Lung (tissue), 12 donors: ENCODE data around the gene HACD3. TPM values are rescaled to one million over a fixed set of nuclear protein-coding genes. Genes with fewer than 3 reads are reported as not detected.
"Not testable (repeated sequence)": the region's sequence is repeated elsewhere in the genome, so short reads cannot be mapped to it uniquely, and the experiment has no call there.

Experiments used
- ATAC-seq: fragments of 200-7000 bp; cut with Tn5 transposase; one replicate; pipeline ENCODE4 v1.9.1; 2020; ENCODE audit warnings: moderate number of reproducible peaks; ENCODE audit not compliant: insufficient read depth, low FRiP score
- DNase-seq, 3 donors: peaks; one replicate each; pipeline ENCODE4 v3.0.0-alpha.2; 2013 to 2017
- H3K27ac ChIP-seq, 2 donors: one replicate each; pipeline ENCODE4 v1.5.1; 2013; ENCODE audit warnings: mild to moderate bottlenecking in 2 of 2, moderate library complexity in 2 of 2, control low read depth in 1 of 2, inconsistent platforms in 1 of 2, low read depth in 1 of 2, low read length in 1 of 2
- H3K27me3 ChIP-seq, 3 donors: one replicate each; pipeline ENCODE4 v1.5.1; 2013; ENCODE audit warnings: low read length in 2 of 3; ENCODE audit not compliant: control insufficient read depth in 3 of 3, insufficient read depth in 3 of 3
- H3K36me3 ChIP-seq, 4 donors: one replicate each; pipeline ENCODE4 v1.5.1; 2013; ENCODE audit warnings: low read length in 4 of 4, mild to moderate bottlenecking in 1 of 4, moderate library complexity in 1 of 4; ENCODE audit not compliant: control insufficient read depth in 4 of 4, insufficient read depth in 4 of 4
- H3K4me1 ChIP-seq, 5 donors: one replicate each; pipeline ENCODE4 v1.5.1; 2013; ENCODE audit warnings: low read length in 5 of 5, mild to moderate bottlenecking in 2 of 5, moderate library complexity in 1 of 5; ENCODE audit not compliant: control insufficient read depth in 5 of 5, insufficient read depth in 5 of 5
- H3K4me3 ChIP-seq: one replicate; pipeline ENCODE4 v1.5.1; 2013; ENCODE audit warnings: mild to moderate bottlenecking, control low read depth, moderate library complexity
- H3K9ac ChIP-seq, 2 donors: one replicate each; pipeline ENCODE4 v1.5.1; 2013; ENCODE audit warnings: low read length in 2 of 2, control low read depth in 1 of 2; ENCODE audit not compliant: insufficient read depth in 1 of 2
- H3K9me3 ChIP-seq, 4 donors: one replicate each; pipeline ENCODE4 v1.5.1; 2013; ENCODE audit warnings: low read length in 3 of 4, mild to moderate bottlenecking in 1 of 4, moderate library complexity in 1 of 4; ENCODE audit not compliant: control insufficient read depth in 4 of 4, insufficient read depth in 3 of 4
- CTCF ChIP-seq: IDR thresholded peaks from 2 replicates; pipeline ENCODE4 v1.5.1; 2012; ENCODE audit warnings: mild to moderate bottlenecking; ENCODE audit errors: control extremely low read depth, extremely low read depth
- WGBS, 2 donors: extraction: QIAGEN DNeasy Blood & Tissue Kit; methylation state at CpG; one replicate each; pipeline ENCODE4 v1.1.7; 2013; 5-methylcytosine and 5-hydroxymethylcytosine counted together
- polyA plus RNA-seq, 2 donors: library from polyadenylated mRNA; stranded (reverse); fragments of 200-250 nt; gene quantifications; one replicate each; pipeline ENCODE4 v1.2.1, GENCODE V29; 2013
- total RNA-seq, 2 donors: library from RNA; depleted of rRNA in 1 of 2; stranded (reverse); fragments of >200 nt in 1 of 2; gene quantifications; one replicate each; pipeline ENCODE4 v1.2.1, GENCODE V29; 2014 to 2021
- donor health status: control.
- donor health status: control.
- donor health status: Bipolar disorder and iron deficiency.
- donor health status: healthy.
- donor health status: DM: yes; HTN: yes; CAD: no.

HACD3 gene
- total and polyA plus RNA-seq, 4 donors, result 14.0 to 77.9 (median 31.0) TPM

GRCh38 chr15:65550681-65551098 lies 20.4 kb downstream of the HACD3 start:
- H3K27ac ChIP-seq, result no peak overlapping the region
- no peak for TF ChIP-seq CTCF
- ATAC-seq (no peak), DNase-seq (peak in 1 of 3 donors; percentile 13)
- WGBS, 2 donors, result 53% methylated on average over 3 of the region's 3 CpGs
- no peak overlapping the region for H3K4me3 ChIP-seq
- no peak overlapping the region for H3K9ac ChIP-seq
- no peaks in the 10 kb centered on the region for H3K9me3 ChIP-seq
- no peaks in the 10 kb centered on the region for H3K27me3 ChIP-seq
- H3K36me3 ChIP-seq, result peaks cover 0 to 8% (median 5%) of the 10 kb centered on the region in 4 donors
- H3K4me1 ChIP-seq, result peaks cover 0 to 5% (median 0%) of the 10 kb centered on the region in 5 donors

GRCh38 chr15:65551183-65551582 lies 20.9 kb downstream of the HACD3 start:
- ATAC-seq (no peak), DNase-seq (no peak)
- Histone ChIP-seq H3K27me3 (no peaks in the 10 kb centered on the region), H3K9me3 (no peaks in the 10 kb centered on the region), H3K36me3 (peaks cover 0 to 10% (median 6%) of the 10 kb centered on the region in 4 donors), H3K4me1 (peaks cover 0 to 5% (median 0%) of the 10 kb centered on the region in 5 donors), H3K4me3 (no peak overlapping the region), H3K27ac (no peak overlapping the region), H3K9ac (peak overlapping the region in 1 of 2 donors; percentile 36)
- TF ChIP-seq CTCF, result no peak
- WGBS, 2 donors, result 66 to 75% methylated on average over 2 of the region's 2 CpGs

GRCh38 chr15:65552851-65553250 lies 22.6 kb downstream of the HACD3 start:
- H3K36me3 ChIP-seq, result peaks cover 0 to 21% (median 8%) of the 10 kb centered on the region in 4 donors
- not testable (repeated sequence) for H3K9ac ChIP-seq, ATAC-seq, DNase-seq, H3K27me3 ChIP-seq, H3K9me3 ChIP-seq, H3K4me3 ChIP-seq, H3K4me1 ChIP-seq, H3K27ac ChIP-seq
- WGBS, 2 donors, result 98 to 99% methylated on average over 4 of the region's 6 CpGs

- DNase-seq, result no peak
- no peaks in the 10 kb centered on the region for H3K9me3 ChIP-seq
- no peak overlapping the region for H3K9ac ChIP-seq
- peaks cover 5 to 24% (median 9%) of the 10 kb centered on the region in 4 donors for H3K36me3 ChIP-seq
- peaks cover 0 to 5% (median 0%) of the 10 kb centered on the region in 5 donors for H3K4me1 ChIP-seq
- no peak overlapping the region for H3K4me3 ChIP-seq
- WGBS, 2 donors, result 96 to 97% methylated on average over 3 of the region's 3 CpGs
- no peak for ATAC-seq
- no peaks in the 10 kb centered on the region for H3K27me3 ChIP-seq
- H3K27ac ChIP-seq, result no peak overlapping the region
- TF ChIP-seq CTCF, result no peak
These were observed 23.4 kb downstream of the HACD3 start for GRCh38 chr15:65553691-65554090.
